DOHH2 (cell line): ENCODE data around the gene HOXC12.

Experiments
- EZH2phosphoT487 ChIP-seq: fragments of 200-600 bp; sonication (generic); IDR thresholded peaks from 2 replicates; pipeline ENCODE4 v1.6.1; 2017; ENCODE audit warnings: borderline replicate concordance, mild to moderate bottlenecking, antibody characterized with exemption, low read length, moderate library complexity, mixed read lengths
- TF ChIP-seq, protein P1 (sequence below): fragments of 200-600 bp; sonication (generic); IDR thresholded peaks from one replicate; pipeline ENCODE4 v1.5.1; 2014; ENCODE audit warnings: antibody characterized with exemption, mild to moderate bottlenecking, low read depth, low read length; ENCODE audit not compliant: poor library complexity, severe bottlenecking

DNA sequence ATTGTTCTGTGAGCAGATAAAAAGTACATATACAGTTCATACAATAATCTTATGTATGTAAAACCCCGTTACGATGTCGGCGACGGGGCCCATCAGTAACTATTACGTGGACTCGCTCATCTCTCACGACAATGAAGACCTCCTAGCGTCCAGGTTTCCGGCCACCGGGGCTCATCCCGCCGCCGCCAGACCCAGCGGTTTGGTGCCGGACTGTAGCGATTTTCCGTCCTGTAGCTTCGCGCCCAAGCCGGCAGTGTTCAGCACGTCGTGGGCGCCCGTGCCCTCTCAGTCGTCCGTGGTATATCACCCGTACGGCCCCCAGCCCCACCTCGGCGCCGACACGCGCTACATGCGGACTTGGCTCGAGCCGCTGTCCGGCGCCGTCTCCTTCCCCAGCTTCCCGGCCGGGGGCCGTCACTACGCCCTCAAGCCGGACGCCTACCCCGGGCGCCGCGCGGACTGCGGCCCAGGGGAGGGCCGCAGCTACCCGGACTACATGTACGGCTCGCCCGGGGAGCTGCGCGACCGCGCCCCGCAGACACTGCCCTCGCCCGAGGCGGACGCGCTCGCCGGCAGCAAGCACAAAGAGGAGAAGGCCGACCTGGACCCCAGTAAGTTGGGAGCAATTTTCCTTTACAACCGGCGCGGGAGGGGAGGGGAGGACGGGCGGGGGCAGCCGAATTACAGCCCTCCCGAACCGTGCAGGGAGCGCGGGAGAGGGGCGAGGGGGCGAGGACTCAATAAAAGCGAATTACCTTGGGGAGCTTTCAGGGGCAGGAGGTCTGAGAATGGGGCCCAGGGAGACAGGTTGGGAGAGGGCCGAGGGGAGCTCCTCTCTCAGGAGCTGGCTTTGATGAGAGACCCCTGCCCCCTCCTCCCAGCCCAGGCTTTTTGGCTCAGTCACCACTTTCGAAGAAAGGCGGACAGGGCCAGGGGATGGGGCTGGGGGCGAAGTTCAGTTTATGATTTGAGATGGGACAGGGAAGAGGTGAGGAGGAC, 45.7 kb downstream of the HOXC12 start, which contains the start of gene HOXC9:
- TF ChIP-seq, protein P1, sequence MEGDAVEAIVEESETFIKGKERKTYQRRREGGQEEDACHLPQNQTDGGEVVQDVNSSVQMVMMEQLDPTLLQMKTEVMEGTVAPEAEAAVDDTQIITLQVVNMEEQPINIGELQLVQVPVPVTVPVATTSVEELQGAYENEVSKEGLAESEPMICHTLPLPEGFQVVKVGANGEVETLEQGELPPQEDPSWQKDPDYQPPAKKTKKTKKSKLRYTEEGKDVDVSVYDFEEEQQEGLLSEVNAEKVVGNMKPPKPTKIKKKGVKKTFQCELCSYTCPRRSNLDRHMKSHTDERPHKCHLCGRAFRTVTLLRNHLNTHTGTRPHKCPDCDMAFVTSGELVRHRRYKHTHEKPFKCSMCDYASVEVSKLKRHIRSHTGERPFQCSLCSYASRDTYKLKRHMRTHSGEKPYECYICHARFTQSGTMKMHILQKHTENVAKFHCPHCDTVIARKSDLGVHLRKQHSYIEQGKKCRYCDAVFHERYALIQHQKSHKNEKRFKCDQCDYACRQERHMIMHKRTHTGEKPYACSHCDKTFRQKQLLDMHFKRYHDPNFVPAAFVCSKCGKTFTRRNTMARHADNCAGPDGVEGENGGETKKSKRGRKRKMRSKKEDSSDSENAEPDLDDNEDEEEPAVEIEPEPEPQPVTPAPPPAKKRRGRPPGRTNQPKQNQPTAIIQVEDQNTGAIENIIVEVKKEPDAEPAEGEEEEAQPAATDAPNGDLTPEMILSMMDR = no peak
- TF ChIP-seq EZH2phosphoT487 = no peak
